ENCODE results near the gene USP36.
"Not testable (repeated sequence)": the region's sequence is repeated elsewhere in the genome, so short reads cannot be mapped to it uniquely, and the experiment has no call there.

USP36 gene

GRCh38 chr17:78840780-78841611 is at the start of gene USP36:
USP36 (minus strand) TSS chr17:78840814; CDS start chr17:78836363, 4,451 bp downstream.
- DNase-seq (ENCODE audit: low read depth in 2 of 2): peak; percentile 100

- DNase-seq (ENCODE audit: low read depth in 2 of 2): not testable (repeated sequence)
These were observed 49.5 kb upstream of the USP36 start for GRCh38 chr17:78890096-78890495.

GRCh38 chr17:78889531-78889930 is 48.9 kb upstream of the USP36 start:
- DNase-seq (ENCODE audit: low read depth in 2 of 2): no peak

- no peak for DNase-seq (ENCODE audit: low read depth in 2 of 2)
These were observed 48.4 kb upstream of the USP36 start for GRCh38 chr17:78888941-78889518.

- no peak for DNase-seq (ENCODE audit: low read depth in 2 of 2)
These were observed 46.3 kb upstream of the USP36 start for GRCh38 chr17:78886954-78887353.

GRCh38 chr17:78885956-78886355 is 45.3 kb upstream of the USP36 start:
- no peak for DNase-seq (ENCODE audit: low read depth in 2 of 2)

GRCh38 chr17:78884876-78885667 is 44.5 kb upstream of the USP36 start:
- no peak for DNase-seq (ENCODE audit: low read depth in 2 of 2)

GRCh38 chr17:78884148-78884825 is 43.7 kb upstream of the USP36 start:
- no peak for DNase-seq (ENCODE audit: low read depth in 2 of 2)

GRCh38 chr17:78883533-78884131 is 43.0 kb upstream of the USP36 start:
- no peak for DNase-seq (ENCODE audit: low read depth in 2 of 2)

GRCh38 chr17:78883089-78883532 is 42.5 kb upstream of the USP36 start:
- DNase-seq (ENCODE audit: low read depth in 2 of 2): no peak

GRCh38 chr17:78882540-78883088 is 42.0 kb upstream of the USP36 start:
- no peak for DNase-seq (ENCODE audit: low read depth in 2 of 2)

GRCh38 chr17:78879635-78880186 is 39.1 kb upstream of the USP36 start:
- DNase-seq (ENCODE audit: low read depth in 2 of 2): no peak

GRCh38 chr17:78878871-78879527 is 38.4 kb upstream of the USP36 start:
- no peak for DNase-seq (ENCODE audit: low read depth in 2 of 2)

- DNase-seq (ENCODE audit: low read depth in 2 of 2): no peak
These were observed 37.6 kb upstream of the USP36 start for GRCh38 chr17:78878261-78878660.

- DNase-seq (ENCODE audit: low read depth in 2 of 2): not testable (repeated sequence)
These were observed 36.4 kb upstream of the USP36 start for GRCh38 chr17:78876954-78877517.

- DNase-seq (ENCODE audit: low read depth in 2 of 2): no peak
These were observed 35.5 kb upstream of the USP36 start for GRCh38 chr17:78876094-78876597.

- DNase-seq (ENCODE audit: low read depth in 2 of 2): no peak
These were observed 34.9 kb upstream of the USP36 start for GRCh38 chr17:78875363-78876093.

GRCh38 chr17:78873519-78874340 is 33.1 kb upstream of the USP36 start:
- no peak for DNase-seq (ENCODE audit: low read depth in 2 of 2)

Measured in stimulated activated CD4-positive, alpha-beta T cell treated with anti-CD3 and anti-CD28 coated beads, Interleukin-15, amount 100 ng/mL, for 48 hours (primary cell).